Activated T-cell treated with anti-CD3 and anti-CD28 coated beads, Interleukin-2, amount 50 U/mL, for 48 hours (primary cell): Measurements from ENCODE around the gene DPY19L2.
"Not testable (repeated sequence)": the region's sequence is repeated elsewhere in the genome, so short reads cannot be mapped to it uniquely, and the experiment has no call there.

Experiments used
- DNase-seq, 2 experiments: peaks; one replicate each; pipeline ENCODE4 v3.0.0-alpha.2; 2020

The DPY19L2 gene

GRCh38 chr12:63658501-63658900 lies 9.8 kb downstream of the DPY19L2 start:
- not testable (repeated sequence) for DNase-seq

GRCh38 chr12:63656407-63656806 lies 11.9 kb downstream of the DPY19L2 start:
- DNase-seq: not testable (repeated sequence)

GRCh38 chr12:63655543-63656257 lies 12.6 kb downstream of the DPY19L2 start:
- not testable (repeated sequence) for DNase-seq

DNA sequence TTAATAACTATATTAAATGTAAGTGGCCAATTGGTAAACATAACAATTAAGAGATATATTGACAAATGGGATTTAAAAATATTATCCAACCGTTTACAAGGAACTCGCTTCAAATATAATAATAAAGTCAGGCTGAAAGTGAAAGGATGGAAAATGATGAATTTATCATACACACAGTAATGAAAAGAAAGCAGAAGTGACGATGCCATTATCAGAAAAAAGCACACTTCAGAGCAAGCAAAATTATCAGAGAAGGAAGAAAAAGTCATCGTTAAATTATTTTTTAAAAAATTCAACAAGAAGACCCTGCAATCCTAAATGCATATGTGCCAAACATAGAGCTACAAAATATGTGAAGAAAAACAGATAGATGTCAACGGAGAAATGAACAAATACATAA lies 13.8 kb downstream of the DPY19L2 start:
- not testable (repeated sequence) for DNase-seq

DNA sequence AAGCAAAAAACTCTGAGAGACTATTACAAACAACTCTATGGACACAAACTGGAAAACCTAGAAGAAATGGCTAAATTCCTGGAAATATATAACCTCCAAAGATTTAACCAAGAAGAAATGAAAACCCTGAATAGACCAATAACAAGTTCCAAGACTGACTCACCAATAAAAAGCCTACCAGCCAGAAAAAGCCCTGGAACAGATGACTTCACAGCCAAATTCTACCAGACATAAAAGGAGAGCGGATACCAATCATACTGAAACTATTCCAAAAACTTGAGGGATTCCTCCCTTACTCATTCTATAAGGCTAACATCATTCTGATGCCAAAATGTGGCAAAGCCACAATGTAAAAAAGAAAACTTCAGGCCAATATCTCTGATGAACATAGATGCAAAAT lies 18.8 kb downstream of the DPY19L2 start:
- not testable (repeated sequence) for DNase-seq

- DNase-seq: not testable (repeated sequence)
Observed at GRCh38 chr12:63643381-63644140, 24.7 kb downstream of the DPY19L2 start.

DNA sequence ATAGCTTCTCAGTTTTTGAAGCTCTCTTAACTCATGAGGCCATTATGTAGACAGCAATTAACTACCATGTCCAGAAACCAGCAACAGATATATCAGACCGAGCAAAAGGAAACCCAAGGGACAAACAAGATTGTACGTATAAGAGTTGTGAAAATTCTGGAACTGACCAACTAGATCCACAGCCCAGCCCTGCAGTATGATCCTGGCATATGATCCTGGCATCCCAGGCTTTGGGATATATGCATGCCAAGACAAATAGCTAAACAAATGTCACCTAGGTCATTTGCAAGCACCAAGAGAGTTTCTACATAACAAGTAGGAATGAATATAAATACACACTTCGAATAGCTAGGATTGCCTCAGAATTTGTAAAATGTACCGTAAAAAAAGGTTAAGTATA lies 44.0 kb downstream of the DPY19L2 start:
- not testable (repeated sequence) for DNase-seq

DNA sequence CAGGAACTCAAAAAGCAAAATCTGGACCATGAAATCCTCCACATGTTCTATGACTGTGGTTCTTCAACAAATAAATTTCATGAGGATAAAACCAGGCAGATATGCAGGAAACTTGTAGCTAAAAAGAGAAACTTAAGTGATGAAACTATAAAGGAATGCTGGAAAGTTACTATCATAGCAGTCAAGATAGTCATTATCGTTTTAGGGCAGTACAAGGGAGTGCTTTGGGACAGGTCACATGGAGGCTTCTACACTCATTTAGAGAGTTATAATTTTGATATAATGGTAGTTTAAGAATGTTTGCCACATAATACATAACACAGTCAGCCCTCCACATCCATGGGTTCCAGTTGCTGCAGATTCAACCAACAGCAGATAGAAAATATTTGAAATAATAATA lies 52.7 kb downstream of the DPY19L2 start:
- not testable (repeated sequence) for DNase-seq

- not testable (repeated sequence) for DNase-seq
Observed at GRCh38 chr12:63611285-63611684, 57.0 kb downstream of the DPY19L2 start.

DNA sequence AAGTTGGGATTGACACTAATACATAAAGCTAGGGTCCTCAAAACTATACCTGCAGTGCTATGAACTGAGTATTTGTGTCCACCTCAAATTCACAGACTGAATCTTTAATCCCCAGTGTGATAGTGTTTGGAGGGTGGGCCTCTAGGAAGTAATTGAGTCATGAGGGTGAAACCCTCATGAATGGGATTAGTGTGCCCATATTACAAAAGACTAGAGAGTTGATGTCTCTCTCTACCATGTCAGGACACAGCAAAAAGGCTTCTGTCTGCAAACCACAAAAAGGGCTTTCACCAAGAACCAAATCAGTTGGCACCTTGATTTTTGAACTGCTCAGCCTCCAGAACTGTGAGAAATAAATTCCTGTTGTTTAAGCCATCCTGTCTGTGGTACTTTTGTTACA lies 59.0 kb downstream of the DPY19L2 start:
- DNase-seq: not testable (repeated sequence)

GRCh38 chr12:63604985-63605384 lies 63.3 kb downstream of the DPY19L2 start:
- DNase-seq: not testable (repeated sequence)

DNA sequence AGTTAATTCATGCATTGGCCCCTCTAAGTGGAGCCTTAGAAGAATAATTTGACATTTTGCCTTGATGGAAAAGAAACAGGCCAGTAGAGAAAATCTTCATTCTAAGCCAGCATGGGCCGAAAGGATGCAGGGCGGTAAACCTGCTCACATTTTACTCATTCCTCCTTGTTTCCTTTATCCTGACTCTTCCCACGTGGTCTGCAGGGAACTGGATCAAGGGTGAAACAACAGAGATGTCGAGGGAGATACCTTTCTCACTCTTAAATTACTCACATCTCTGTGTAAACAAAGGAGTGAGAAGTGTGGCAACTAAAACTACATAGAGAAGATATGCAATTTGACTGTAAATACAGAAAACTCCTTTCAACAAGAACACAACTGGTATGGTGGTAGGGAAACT lies 73.5 kb downstream of the DPY19L2 start:
- DNase-seq: not testable (repeated sequence)

GRCh38 chr12:63584426-63584825 lies 83.9 kb downstream of the DPY19L2 start:
- not testable (repeated sequence) for DNase-seq

DNA sequence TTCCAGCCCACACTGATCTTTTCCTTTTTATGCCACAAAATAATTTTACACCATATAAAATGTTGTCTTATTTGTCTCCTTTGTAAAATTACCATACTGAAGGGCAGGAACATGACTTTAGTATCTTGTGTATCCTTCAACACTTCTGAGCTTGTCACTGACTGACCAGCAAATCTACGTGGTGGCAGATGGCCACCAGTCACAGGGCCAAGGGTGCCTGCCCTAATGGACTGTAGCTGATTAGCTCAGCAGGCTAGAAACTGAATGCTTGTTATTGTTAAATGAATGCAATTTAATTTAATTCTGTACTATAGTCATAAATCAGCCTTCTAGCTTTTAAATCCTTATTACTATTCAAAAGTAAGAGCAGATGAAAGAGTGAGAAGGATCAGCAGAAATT lies 85.0 kb downstream of the DPY19L2 start:
- DNase-seq: not testable (repeated sequence)

DNA sequence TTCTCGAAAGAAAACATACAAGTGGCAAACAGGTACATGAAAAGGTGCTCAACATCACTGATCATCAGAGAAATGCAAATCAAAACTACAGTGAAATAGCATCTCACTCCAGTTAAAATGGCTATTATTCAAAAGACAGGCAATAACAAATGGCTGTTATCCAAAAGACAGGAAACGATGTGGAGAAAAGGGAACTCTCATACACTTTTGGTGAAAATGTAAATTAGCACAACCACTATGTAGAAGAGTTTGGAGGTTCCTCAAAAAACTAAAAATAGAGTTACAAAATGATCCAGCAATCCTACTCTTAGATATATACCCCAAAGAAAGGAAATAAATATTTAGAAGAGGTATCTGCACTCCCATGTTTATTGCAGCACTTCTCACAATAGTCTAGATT lies 90.7 kb downstream of the DPY19L2 start:
- DNase-seq: not testable (repeated sequence)

- not testable (repeated sequence) for DNase-seq
Observed at GRCh38 chr12:63572038-63572437, 96.3 kb downstream of the DPY19L2 start.

DNA sequence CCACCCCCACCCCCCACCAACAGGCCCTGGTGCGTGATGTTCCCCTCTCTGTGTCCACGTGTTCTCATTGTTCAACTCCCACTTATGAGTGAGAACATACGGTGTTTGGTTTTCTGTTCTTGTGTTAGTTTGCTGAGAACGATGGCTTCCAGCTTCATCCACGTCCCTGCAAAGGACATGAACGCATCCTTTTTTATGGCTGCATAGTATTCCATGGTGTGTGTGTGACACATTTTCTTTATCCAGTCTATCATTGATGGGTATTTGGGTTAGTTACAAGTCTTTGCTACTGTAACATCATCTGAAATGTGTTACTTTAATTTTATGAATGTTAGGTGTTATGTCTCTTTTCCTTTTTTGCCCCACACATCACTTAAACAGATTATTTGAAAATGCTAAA lies 109.8 kb downstream of the DPY19L2 start:
- not testable (repeated sequence) for DNase-seq

GRCh38 chr12:63551397-63551796 lies 116.9 kb downstream of the DPY19L2 start:
- DNase-seq: not testable (repeated sequence)

DNA sequence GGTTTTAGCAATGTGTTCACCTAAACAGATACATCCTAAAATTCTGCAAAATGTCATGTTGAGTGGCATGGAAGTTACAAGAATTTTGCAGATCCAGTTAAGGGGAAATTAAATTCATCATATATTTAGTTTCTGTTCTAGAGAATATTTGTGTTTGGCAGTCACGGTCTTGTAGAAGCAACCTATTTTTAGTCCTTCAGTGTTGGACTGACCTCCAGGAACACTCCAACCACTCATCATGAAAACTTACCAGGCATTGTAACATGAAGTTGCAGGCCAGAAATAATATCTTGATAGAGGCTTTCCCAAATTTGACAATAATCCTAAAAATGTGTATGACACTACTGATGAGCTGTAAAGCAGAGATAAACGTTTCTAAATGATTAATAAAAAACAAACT lies 119.3 kb downstream of the DPY19L2 start:
- DNase-seq: not testable (repeated sequence)

DNA sequence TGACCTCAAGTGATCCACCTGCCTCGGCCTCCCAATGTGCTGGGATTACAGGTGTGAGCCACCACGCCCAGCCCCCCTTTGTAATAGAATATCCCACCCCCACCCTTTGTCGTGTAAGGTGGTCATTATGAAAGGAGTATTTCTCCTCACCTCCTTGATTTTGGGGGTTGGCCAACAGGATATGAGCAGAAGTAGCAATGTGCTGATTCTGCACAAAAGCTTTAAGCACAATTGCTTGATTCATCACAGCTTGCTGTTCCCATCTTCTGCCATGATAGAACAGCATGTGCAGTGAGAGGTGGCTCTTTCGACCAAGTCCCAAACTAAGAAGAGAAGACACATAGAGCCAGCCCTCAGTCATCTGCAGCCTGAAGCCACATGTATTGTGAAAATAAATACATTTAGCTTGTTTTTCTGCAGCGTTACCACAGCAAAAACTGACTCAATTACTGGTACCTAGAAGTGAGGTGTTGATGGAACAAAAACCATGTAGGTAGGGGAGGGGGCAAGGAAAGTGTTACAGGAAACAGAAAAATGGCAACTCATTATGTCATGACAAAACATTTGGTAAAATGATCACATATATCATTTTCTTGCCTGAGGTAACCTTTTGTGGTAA lies 122.9 kb downstream of the DPY19L2 start:
- not testable (repeated sequence) for DNase-seq

GRCh38 chr12:63538656-63539055 lies 129.6 kb downstream of the DPY19L2 start:
- not testable (repeated sequence) for DNase-seq

GRCh38 chr12:63537838-63538237 lies 130.5 kb downstream of the DPY19L2 start:
- not testable (repeated sequence) for DNase-seq

GRCh38 chr12:63529641-63530040 lies 138.7 kb downstream of the DPY19L2 start:
- DNase-seq: not testable (repeated sequence)

GRCh38 chr12:63525831-63526230 lies 142.5 kb downstream of the DPY19L2 start:
- DNase-seq: no peak
